ENCODE measurements around the gene STPG3. TPM values are rescaled to one million over a fixed set of nuclear protein-coding genes. Genes with fewer than 3 reads are reported as not detected.
A peak's percentile ranks its signal among the peaks of the same experiment; 100 is the strongest.
"Not testable (repeated sequence)": the region's sequence is repeated elsewhere in the genome, so short reads cannot be mapped to it uniquely, and the experiment has no call there.

STPG3 gene
- total RNA-seq, 2 experiments from 2014 or later = not detected

GRCh38 chr9:137236238-137236935 lies 14.7 kb upstream of the STPG3 start:
- Histone ChIP-seq H3K27me3 (ENCODE audit: control insufficient read depth in 1 of 2, insufficient read depth in 2 of 2, low read length in 2 of 2) (no peaks in the 10 kb centered on the region), H3K36me3 (ENCODE audit: insufficient read depth, low read length) (no peaks in the 10 kb centered on the region), H3K4me3 (ENCODE audit: low read length) (peak overlapping the region; percentile 7), H3K9me3 (ENCODE audit: control insufficient read depth in 1 of 2, insufficient read depth in 1 of 2, low read length in 2 of 2) (peaks cover 0 to 6% of the 10 kb centered on the region in 2 experiments), H3K4me1 (ENCODE audit: insufficient read depth, low read length) (peaks cover 47% of the 10 kb centered on the region), H3K27ac (ENCODE audit: low read depth in 1 of 2, low read length in 2 of 2) (no peak overlapping the region)
- intact Hi-C loops (cut with DNase I, micrococcal nuclease) = loop anchor here (1.0 to 5.0 kb wide), 5 partner anchors 26 to 449 kb away; partner anchors contain the start of genes ANAPC2 (in 1 of the 2) and SSNA1 (in 1 of the 2)
- Mint-ChIP-seq H3K36me3 (ENCODE audit: low read depth) (peaks cover 6% of the 10 kb centered on the region), H3K4me1 (ENCODE audit: low read depth) (peaks cover 10% of the 10 kb centered on the region), H3K27ac (no peak overlapping the region), H3K27me3 (peaks cover 6% of the 10 kb centered on the region), H3K9me3 (no peaks in the 10 kb centered on the region), H3K4me3 (no peak overlapping the region)
- ATAC-seq (ENCODE audit: poor library complexity) (peak; percentile 46), DNase-seq (peak; percentile 85 to 95 (median 89))
- CTCF ChIA-PET = interaction anchor here (0.5 to 1.8 kb wide), 36 partner anchors 8 to 1393 kb away, joined by 3 to 18 read pairs (median 4); partner anchors contain the start of genes MAN1B1, NELFB, NPDC1 and NRARP
- POLR2A ChIA-PET = interaction anchor here (0.6 to 1.3 kb wide), 9 partner anchors 13 to 370 kb away, joined by 3 to 9 read pairs (median 5); partner anchors contain the start of genes EDF1, NELFB and TPRN
- TF ChIP-seq CTCF (IDR thresholded peaks at IDR 0.05) = peak; percentile 99

GRCh38 chr9:137236936-137237421 lies 14.1 kb upstream of the STPG3 start:
- Mint-ChIP-seq H3K27me3 (peaks cover 6% of the 10 kb centered on the region), H3K27ac (no peak overlapping the region), H3K9me3 (no peaks in the 10 kb centered on the region), H3K4me1 (ENCODE audit: low read depth) (peaks cover 10% of the 10 kb centered on the region), H3K36me3 (ENCODE audit: low read depth) (peaks cover 6% of the 10 kb centered on the region), H3K4me3 (no peak overlapping the region)
- H3K9me3 ChIP-seq (ENCODE audit: control insufficient read depth in 1 of 2, insufficient read depth in 1 of 2, low read length in 2 of 2) = peaks cover 0 to 3% of the 10 kb centered on the region in 2 experiments
- no peak for TF ChIP-seq CTCF (IDR thresholded peaks at IDR 0.05)
- H3K27ac ChIP-seq (ENCODE audit: low read depth in 1 of 2, low read length in 2 of 2) = no peak overlapping the region
- CTCF ChIA-PET = interaction anchor here (0.5 to 1.8 kb wide), 35 partner anchors 8 to 1394 kb away, joined by 3 to 18 read pairs (median 5); partner anchors contain the start of genes MAN1B1, NELFB, NPDC1 and NRARP
- H3K4me1 ChIP-seq (ENCODE audit: insufficient read depth, low read length) = peaks cover 52% of the 10 kb centered on the region
- DNase-seq (no peak), ATAC-seq (ENCODE audit: poor library complexity) (no peak)
- intact Hi-C loops (cut with DNase I, micrococcal nuclease) = loop anchor here (1.0 to 5.0 kb wide), 5 partner anchors 26 to 450 kb away; partner anchors contain the start of genes ANAPC2 (in 1 of the 2) and SSNA1 (in 1 of the 2)
- peaks cover 2% of the 10 kb centered on the region for H3K36me3 ChIP-seq (ENCODE audit: insufficient read depth, low read length)
- H3K4me3 ChIP-seq (ENCODE audit: low read length) = peak overlapping the region; percentile 7
- no peaks in the 10 kb centered on the region for H3K27me3 ChIP-seq (ENCODE audit: control insufficient read depth in 1 of 2, insufficient read depth in 2 of 2, low read length in 2 of 2)
- POLR2A ChIA-PET = interaction anchor here (0.7 to 1.3 kb wide), 7 partner anchors 13 to 122 kb away, joined by 3 to 9 read pairs (median 5); partner anchors contain the start of genes NELFB and TPRN

- no peak overlapping the region for H3K27ac ChIP-seq (ENCODE audit: low read depth in 1 of 2, low read length in 2 of 2)
- no peaks in the 10 kb centered on the region for H3K9me3 ChIP-seq (ENCODE audit: control insufficient read depth in 1 of 2, insufficient read depth in 1 of 2, low read length in 2 of 2)
- TF ChIP-seq CTCF (IDR thresholded peaks at IDR 0.05) = no peak
- intact Hi-C loops (cut with DNase I, micrococcal nuclease) = loop anchor here (2.0 to 5.0 kb wide), 4 partner anchors 25 to 451 kb away; partner anchors contain the start of genes ANAPC2 (in 1 of the 2) and SSNA1 (in 1 of the 2)
- ChIA-PET CTCF (no interaction called here), POLR2A (interaction anchor here (1.8 kb wide), 1 partner anchor 108 kb away, joined by 4 read pairs; no protein-coding TSS in a partner anchor)
- Mint-ChIP-seq H3K4me3 (no peak overlapping the region), H3K27me3 (peaks cover 6% of the 10 kb centered on the region), H3K9me3 (no peaks in the 10 kb centered on the region), H3K4me1 (ENCODE audit: low read depth) (peaks cover 17% of the 10 kb centered on the region), H3K36me3 (ENCODE audit: low read depth) (peaks cover 15% of the 10 kb centered on the region), H3K27ac (no peak overlapping the region)
- peaks cover 63% of the 10 kb centered on the region for H3K4me1 ChIP-seq (ENCODE audit: insufficient read depth, low read length)
- peaks cover 13% of the 10 kb centered on the region for H3K36me3 ChIP-seq (ENCODE audit: insufficient read depth, low read length)
- ATAC-seq (ENCODE audit: poor library complexity) = no peak
- H3K4me3 ChIP-seq (ENCODE audit: low read length) = no peak overlapping the region
- no peak for DNase-seq
- H3K27me3 ChIP-seq (ENCODE audit: control insufficient read depth in 1 of 2, insufficient read depth in 2 of 2, low read length in 2 of 2) = no peaks in the 10 kb centered on the region
Observed at GRCh38 chr9:137237759-137238726, 13.0 kb upstream of the STPG3 start.

- not testable (repeated sequence) for H3K9me3 ChIP-seq (ENCODE audit: control insufficient read depth in 1 of 2, insufficient read depth in 1 of 2, low read length in 2 of 2); H3K27me3 ChIP-seq (ENCODE audit: control insufficient read depth in 1 of 2, insufficient read depth in 2 of 2, low read length in 2 of 2); H3K9me3 Mint-ChIP-seq; DNase-seq; ATAC-seq (ENCODE audit: poor library complexity); H3K27me3 Mint-ChIP-seq
- peaks cover 22% of the 10 kb centered on the region for H3K36me3 Mint-ChIP-seq (ENCODE audit: low read depth)
- peak overlapping the region; percentile 80 for H3K4me3 Mint-ChIP-seq
- peak overlapping the region; percentile 60 for H3K4me3 ChIP-seq (ENCODE audit: low read length)
- peaks cover 21% of the 10 kb centered on the region for H3K36me3 ChIP-seq (ENCODE audit: insufficient read depth, low read length)
- intact Hi-C loops (cut with DNase I, micrococcal nuclease) = loop anchor here in 1 of 2 experiments (1.0 to 5.0 kb wide), 4 partner anchors 16 to 452 kb away; partner anchors contain the start of genes ANAPC2 and SSNA1
- peak overlapping the region; percentile 67 for H3K27ac Mint-ChIP-seq
- H3K4me1 ChIP-seq (ENCODE audit: insufficient read depth, low read length) = peaks cover 68% of the 10 kb centered on the region
- POLR2A ChIA-PET = interaction anchor here (0.8 to 2.5 kb wide), 21 partner anchors 12 to 357 kb away, joined by 3 to 63 read pairs (median 7); partner anchors contain the start of genes ANAPC2, DPP7, EXD3 and MAN1B1
- H3K27ac ChIP-seq (ENCODE audit: low read depth in 1 of 2, low read length in 2 of 2) = peak overlapping the region; percentile 55 to 84
- CTCF ChIA-PET = interaction anchor here (0.7 to 1.8 kb wide), 4 partner anchors 15 to 50 kb away, joined by 3 to 5 read pairs (median 4); no protein-coding TSS in a partner anchor
- peaks cover 17% of the 10 kb centered on the region for H3K4me1 Mint-ChIP-seq (ENCODE audit: low read depth)
Observed at GRCh38 chr9:137239541-137240200, 11.4 kb upstream of the STPG3 start.

Data from CD4-positive, alpha-beta T cell (primary cell).